ENCODE data around the gene DUSP7.

Gene DUSP7

DNA sequence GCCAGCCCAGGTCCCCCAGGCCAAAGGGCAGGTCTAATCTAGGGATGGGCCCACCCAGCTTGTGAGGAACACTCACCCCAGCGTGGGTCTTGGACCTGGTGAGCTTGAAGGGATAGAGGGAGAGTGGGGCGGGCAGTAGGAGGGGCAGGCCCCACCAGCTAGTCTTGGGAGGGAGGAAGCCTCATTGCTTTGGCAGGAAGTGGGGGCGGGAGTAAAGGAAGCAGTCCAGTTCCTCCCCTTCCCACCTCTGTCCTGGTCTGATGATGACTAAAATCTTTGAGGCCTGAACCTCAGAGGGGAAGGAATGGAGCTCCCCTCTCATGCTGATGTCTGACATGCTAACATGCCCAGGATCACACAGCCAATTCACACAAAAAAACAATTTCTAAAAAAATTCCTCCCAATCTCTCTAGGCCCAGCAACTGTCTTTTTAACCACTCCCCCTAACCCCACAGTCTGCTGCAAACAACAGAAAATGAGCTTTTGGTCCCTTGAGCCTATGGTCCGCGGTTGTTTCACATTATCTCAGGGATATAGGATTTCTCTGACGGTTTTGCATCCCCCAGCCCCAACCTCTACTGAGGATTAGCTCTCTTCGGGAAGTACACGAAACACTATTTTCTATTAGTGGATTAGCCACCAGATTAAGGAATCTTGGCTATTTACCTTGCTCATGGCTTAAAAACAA lies 30.7 kb upstream of the DUSP7 start:
- DNase-seq (ENCODE audit: low spot score): no peak

DNA sequence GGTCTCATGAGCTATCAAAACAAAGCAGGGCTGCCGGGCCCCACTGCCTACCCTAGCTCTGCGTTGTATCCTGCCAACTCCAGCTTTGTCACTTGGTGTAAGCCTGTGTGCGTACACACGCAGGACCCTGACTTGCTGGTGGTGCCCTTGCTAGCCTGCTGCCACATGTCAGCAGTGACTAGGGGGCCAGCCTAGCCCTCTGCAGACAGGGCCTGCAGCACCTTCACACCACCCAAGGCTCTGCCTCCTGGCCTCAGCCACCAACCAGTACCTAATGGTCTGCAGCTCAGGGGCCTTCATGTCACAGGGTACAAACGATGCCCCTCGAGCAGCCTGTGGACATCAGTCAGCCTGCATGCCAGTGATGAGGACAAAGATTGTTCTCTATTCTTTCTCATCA lies 30.1 kb upstream of the DUSP7 start:
- no peak for DNase-seq (ENCODE audit: low spot score)

DNA sequence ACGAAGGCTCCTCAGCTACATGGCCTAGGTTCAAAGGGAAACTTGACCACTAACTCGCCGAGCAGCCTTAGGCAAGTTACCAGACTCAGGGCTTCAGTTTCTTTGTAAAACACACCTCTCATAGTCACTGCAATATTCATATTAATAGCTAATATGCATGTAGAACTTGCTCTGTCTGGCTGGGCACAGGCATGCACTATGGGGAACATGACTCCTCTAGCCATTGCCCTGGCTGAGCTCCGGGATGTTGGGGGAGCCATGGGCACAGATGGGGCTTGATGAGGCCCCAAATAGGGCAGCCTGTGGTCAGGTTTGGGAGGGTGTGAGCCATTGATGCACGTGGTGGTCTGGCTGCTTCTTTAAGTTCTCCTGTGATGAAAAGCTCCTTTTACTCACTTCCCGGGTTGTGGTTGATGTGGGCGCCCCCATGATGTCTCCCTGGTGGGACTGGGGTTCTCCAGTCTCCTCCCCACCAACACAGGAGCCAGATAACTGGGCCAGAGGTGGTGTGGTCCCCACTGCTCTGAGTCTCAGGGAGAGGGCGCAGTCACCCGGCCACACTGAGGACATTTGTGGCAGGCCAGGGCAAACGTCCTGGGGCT lies 29.4 kb upstream of the DUSP7 start:
- DNase-seq (ENCODE audit: low spot score): no peak

DNA sequence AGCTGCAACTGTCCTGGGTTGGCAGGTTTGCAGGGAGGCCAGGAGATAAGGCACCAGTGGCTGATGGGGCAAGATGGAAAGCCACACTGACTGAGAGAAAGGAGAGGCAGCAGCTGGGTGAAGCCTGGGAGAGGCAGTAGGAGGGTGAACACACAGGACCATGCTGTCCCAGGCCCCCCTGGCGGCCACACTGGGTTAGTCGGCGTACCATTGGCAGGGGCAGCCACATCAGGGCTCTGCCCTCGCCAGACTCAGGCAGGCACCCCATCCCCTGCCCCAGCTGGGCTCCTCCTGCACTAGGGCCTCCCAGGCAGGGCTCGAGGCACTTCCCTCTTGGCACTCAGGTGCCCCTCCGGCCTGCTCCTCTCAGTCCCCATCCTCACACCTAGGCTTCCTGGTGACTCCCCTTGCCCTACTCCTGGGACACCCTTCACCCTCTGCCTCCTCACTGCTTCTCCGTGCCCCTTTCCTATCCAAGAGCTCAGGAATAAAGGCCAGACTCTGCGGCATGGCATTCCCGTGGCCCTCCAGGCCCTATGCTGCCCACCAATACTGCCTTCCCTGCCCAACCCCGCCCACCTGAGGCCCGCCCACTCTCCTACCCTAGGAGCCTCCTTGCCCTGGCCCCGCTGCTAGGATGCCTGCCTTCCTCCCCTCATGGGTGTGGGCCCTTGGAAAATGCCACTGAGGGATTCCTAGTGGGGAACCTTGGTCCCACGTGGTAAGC lies 28.7 kb upstream of the DUSP7 start:
- DNase-seq (ENCODE audit: low spot score): no peak

DNA sequence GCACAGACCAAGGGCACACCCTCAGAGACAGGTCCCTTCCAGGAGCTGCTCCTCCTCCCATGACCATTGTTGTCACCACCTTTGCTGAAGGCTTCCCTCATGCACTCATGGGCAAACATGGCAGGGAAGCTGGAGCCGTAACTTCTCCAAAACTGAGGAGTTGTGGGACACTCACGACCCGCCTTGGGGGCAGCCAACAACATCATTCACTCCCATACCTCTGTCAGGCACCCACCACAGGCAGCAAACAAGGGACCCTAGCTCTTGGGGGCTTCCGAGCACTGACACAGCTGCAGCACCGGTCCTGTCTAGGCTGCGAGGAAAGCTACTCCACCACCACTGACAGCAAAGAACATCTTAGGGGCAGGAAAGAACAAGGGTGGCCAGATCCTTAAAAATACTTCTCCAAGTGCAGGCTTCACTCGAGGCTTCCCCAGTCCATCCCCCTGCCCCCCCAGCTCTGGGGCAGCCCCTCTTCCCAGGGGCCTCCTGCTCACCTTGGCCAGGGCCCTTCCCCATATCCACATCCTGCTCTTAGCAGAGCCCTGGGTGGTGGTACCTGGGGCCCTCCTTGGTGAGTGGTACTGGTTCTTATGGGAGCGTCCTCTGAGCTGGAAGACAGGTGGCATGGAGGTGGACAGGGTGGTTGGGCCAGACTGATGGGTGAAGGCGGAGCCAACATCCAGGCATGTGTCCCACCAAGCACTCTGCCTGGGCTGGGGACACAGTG lies 28.0 kb upstream of the DUSP7 start:
- DNase-seq (ENCODE audit: low spot score): no peak

DNA sequence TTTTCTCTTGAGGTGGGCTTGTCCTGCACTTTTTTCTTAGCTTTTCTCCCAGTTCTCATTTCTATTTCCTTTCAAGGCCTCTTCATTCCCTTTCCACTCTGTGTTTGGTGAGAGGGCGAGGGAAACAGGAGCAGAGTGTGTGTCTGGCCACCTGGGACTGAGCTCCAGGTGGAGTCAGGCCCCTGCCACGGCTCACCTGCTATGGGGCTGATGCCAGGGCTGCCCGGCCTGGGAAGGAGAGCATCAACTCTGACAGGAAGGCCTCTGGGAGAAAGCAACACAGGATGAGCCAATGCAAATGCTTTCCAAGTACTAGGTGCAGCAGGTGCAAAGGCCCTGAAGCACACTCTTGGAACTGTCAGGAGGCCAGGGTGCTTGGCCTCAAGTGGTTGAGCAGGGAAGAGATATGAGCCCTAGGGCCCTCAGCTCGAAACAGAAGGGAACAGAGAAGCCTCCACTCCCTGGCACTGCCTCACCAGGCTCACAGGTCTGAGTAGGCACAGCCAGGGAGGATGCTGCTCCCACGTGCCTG lies 27.3 kb upstream of the DUSP7 start:
- no peak for DNase-seq (ENCODE audit: low spot score)

DNA sequence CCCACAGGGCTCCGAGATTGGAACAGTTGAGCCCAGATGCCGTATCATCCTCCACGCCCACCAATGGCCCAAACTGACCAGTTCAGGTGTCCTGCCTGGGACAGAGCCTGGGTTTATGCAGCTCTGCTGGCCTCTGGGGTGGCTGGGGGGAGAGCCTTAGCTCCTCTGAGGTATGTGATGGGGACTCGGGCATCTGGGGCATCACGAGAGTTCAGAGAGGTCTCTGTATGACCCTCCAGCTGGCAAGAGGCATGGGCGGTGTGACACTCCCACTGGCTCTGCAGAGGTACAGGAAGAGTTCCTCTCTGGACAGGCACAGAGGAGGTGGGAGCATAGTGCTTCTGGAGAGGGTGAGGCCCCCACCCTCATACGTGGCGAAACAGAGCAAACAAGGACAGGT lies 26.6 kb upstream of the DUSP7 start:
- no peak for DNase-seq (ENCODE audit: low spot score)

DNA sequence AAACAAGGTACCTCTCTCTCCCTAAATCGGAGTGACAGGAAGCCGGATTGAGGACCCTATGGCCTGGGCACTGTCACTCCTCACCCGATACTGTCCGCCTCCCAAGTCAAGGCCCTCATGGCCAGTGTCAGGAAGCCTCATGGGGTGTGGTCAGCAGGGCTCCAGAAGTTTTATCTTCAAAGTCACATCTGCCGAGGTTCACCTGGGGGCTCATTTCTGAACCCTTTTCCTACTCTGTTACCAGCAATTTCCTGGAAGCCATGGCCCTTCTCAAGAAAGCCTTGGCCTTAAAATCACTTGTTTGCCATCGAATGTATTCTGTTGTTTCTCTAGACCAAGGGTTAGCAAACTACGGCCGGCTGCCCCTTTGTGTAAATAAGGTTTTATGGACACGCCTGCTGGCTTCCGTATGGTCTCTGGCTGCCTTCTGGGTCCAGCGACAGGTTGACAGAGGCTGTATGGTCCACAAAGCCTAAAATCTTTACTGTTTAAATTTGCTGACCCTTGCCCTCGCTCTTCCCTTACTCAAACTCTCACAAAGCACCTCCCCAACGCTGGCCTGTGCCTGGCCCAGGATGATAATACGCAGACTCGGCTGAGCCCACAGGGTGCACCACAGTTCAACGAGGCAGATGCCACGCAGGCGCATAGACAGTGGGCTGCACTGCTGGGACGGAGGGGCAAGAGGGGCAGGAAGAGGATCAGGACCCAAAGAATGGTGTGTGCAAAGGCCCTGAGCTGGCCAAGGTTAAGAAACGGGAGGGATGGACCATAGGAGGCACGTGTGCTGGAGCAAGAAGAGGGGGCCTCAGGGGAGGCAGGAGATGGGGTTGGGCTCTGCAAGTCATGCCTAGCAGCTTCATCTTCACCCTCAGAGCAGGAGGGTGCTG lies 24.7 kb upstream of the DUSP7 start:
- no peak for DNase-seq (ENCODE audit: low spot score)

DNA sequence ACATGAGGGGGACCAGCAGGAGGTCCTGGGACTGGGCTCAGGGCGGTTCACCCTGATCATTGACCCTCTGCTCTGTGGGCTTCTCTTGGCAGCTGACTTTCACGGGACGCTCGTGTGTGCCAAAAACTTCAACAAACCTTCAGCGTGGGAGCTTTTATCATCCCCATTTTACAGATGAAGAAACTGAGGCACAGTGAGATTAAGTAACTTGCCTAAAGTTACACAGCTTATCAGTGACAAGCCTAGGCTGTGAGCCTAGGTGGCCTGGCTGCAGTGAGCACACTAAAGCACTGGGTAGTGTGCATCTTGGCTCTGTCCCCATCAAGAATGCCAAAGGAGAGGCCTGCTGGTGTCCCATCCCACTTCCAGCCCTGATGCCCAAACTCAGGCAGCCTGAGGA lies 23.6 kb upstream of the DUSP7 start:
- no peak for DNase-seq (ENCODE audit: low spot score)

DNA sequence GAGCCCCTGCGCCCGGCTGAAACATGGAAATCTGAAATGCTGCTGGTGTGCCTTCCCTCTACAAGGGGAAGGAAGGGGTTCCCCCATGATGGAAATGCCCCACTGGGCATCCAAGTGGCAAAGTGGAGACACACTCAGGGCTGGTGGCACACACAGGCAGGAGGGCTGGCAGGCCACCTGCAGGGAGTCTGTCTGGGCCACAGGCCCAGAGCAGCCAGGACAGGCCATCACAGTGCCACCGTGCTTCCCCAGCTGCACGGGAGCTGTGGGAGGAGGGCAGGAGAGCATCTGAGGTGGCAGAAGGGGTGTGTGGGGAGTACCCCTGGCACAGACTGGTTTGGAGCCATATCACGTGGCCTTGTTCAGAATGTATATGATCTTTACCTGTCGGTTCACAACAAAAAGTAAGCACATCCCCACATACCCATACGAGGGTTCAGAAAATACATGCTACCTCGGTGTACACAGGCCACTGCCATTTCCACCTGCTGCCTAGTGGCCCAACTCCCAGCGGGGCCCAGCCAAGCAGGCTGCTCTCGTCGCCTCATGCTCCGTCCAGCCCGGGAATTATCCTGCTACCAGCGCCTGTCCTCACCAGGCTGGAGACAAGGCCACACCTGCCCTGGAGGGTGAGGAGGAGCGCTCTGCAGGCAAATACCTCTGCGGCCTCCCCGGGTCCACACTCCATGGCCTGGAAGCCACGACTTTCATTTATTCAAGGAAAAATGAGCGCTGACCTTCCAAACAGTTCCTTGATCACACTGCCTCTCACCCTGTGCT lies 22.6 kb upstream of the DUSP7 start:
- no peak for DNase-seq (ENCODE audit: low spot score)

DNA sequence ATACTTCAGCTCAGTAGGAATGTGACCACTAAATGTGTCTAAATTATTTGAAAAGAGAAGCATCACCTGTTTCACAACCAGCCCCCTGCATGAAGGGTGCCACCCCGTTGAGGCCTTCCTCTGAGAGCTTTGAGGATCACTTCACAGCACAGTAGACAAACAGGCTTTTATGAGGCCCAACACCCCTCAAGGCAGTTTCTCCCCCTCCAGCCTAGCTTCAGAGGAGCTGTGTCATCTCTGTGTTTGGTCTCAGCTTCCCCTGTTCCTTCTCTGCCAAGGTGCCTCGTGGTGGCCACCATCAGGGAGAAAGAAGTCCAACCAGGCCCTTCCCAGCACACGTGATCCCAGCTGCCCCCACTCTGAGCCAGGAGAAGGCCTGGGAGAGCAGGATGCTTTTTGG lies 21.6 kb upstream of the DUSP7 start:
- DNase-seq (ENCODE audit: low spot score): no peak

DNA sequence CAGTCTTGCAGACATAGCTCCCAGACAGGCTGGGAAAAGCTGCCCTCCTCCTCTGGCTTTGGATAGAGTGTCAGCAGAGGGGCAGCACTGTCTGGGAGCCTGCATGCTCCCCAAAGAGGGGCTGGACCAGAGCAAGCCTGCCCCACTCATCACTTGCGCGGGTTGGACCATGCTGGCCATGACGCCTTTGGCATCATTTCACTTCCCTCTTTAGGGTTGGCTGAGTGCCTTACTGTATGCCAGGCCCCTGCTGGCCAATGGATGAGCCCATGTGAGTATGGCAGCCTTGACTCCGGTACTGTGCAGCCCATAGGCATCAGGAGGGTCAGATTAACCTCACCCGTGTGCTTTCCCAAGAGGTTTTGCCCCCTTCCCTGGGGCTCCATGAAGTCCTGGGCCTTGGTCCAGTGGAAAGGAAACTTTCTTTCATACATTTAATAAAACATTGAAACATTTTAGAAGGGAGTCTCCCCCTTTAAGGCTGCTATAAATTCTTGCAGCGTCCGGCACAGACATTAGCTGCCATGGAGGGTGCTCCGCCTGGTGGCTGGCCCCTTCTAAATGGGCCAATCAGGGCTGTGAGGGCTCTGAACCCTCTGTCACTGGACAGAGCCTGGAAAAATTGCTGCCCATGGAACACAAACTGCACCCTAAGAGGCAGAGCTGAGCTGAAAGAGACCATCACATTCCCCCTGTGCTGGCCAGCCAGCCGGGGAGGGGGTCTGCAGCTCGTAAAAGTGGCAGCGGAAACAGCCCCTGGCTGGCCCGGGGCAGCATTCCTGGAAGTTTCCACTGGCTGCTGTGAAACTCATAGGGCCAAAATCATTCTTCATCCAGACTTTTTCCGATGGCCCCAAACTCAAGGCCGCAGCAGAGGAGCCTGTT lies 20.8 kb upstream of the DUSP7 start:
- DNase-seq (ENCODE audit: low spot score): no peak

DNA sequence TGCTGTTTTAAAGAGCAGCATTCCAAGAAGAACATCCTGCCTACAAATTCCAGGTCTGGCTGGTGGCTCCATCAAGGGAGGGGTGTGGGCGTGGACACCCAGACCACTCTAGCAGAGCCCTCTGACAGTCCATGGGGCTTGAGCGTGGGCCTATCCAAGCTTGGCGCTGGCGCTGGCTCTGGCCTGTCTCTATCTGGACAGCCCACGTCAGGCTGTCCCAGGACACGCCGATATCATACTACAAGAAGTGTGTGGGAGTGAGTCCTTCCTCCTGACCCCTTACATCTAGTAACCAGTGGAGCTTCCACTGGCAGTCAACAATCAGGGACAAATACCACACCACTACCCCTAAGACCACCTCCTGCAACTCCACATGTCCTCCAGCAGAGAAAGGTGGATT lies 17.1 kb upstream of the DUSP7 start:
- DNase-seq (ENCODE audit: low spot score): no peak

DNA sequence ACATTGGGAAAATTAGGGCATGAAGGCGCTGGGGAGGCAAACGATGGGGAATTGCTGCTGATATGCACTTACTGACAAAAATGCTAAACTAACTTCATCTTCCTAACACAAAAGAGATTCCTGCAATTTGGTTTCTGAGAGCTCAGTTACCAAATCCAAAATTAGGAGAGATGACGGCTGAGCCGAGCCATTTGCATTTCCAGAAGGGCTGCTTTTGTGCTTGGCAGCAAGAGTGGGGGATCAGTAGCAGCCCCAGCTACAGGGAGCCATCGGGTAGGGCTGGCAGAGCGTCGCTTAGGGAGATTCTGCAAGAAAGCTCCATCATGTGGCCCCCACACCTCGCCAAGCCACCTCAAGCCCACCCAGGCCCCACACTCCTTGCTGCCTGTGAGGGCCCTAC lies 16.1 kb upstream of the DUSP7 start:
- no peak for DNase-seq (ENCODE audit: low spot score)

DNA sequence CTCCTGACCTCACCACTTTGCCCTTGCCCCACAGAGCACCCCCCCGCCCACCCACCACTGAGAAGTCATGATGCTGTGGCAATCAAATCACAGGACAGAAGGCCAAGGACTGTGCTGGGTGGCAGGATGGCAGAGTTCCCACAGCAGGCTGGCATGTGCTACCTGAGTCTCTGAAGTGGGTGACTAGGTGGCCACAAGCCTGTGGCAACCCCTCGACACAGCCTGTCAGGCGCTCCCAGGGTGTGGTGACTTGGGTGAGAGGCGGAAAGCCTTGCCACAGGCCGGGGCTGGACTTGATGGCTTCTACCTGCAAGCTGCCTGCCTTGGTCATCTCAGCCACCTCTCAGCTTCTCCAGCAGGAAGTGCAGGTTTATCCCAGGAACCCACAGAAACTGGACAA lies 15.6 kb upstream of the DUSP7 start:
- DNase-seq (ENCODE audit: low spot score): no peak

DNA sequence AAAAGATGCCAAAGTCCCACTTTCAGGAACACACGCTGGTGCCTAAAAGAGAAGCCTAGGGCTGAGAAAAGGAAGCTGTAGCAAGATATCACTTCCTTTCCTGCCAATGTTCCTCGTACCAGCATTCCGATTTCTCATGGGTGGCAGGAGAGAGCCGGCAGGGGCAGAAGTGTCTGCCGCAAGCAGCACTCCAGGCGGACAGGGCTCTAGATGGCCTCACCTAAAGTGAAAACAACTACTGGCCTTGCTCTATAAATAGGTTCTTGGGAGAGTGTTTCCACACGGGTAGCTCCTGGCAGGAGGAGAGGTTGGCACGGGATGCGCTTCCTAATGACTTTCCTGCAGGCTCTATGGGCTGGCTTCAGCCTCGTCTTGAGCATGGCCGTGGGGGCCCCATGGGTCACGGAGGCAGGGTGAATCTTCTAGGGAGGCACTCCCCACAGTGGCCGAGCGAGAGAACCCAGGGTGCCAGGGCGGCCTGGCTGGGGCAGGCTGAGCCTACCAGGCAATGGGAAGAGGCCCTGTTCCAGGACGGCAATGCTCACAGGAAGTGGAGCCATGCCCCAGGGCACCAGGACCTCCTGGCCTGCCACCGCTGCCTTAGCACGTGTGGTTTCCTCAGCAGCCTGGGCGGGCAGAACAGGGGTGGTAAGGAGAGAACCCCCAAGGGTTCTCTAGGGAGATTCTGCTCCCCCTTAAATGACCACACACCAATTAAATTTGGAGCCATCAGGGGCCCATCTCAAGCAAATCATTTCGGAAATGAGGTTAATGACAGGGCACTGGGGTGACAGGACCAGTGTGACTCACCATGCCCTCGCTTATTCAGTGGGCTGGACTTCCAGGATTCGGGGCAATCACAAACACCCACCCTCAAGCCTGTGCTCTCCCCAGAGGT lies 14.6 kb upstream of the DUSP7 start:
- DNase-seq (ENCODE audit: low spot score): no peak

DNA sequence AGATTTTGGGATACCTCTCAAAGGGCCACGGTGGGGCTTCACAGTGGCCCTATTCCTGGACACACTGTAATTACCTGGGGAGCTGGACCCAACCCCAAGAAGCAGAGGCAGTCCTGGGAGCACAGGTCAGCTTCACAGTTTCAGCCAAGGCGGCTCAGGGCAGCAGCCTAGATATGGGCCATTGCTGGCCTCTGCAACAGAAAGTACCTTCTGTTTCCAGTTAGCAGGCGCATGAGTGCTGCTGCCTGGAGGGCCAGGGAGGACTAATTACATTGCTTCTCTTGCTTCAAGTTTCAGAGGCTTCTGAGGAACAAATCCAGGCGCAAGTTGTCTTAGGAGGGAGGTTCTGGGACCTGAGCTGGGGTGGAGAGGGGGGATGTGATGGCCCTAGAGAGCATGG lies 13.5 kb upstream of the DUSP7 start:
- DNase-seq (ENCODE audit: low spot score): no peak

DNA sequence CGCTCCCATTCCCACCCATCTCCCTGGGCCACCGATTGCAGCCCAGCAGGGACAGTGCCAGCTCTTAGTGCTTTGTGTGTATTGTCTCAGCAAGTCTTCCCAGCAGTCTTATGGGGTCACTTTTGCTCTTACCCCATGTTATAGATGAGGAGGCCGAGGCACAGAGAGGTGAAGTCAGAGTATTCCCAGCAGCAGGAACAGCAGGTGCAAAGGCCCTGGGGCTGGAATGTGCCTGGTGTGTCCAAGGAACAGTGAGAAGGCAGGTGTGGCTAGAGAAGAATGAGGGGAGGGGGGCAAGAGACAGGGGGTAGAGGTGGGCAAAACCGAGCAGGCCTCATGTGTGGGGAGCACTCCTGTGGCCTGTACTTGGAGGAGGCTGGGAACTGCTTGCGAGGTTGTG lies 12.8 kb upstream of the DUSP7 start:
- no peak for DNase-seq (ENCODE audit: low spot score)

DNA sequence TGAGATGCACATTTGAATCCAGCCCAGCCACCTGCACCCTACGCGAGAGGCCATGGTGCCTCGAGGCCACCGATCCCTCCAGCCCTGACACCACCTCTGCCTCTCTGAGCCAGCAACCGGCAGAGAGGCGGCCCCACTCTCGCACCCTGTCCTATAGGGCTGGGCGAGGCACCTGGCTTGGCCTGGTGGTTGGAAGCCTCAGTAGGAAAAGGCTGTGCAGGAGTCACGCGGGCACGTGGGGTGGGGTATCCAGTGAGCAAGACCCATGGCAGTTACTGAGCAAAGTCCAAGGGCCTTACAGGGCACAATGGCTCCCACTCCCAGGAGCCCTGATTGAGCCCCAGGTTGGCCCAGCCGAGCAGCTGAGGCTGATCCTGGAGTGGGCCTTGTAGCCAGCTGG lies 12.4 kb upstream of the DUSP7 start:
- DNase-seq (ENCODE audit: low spot score): no peak
